NCI-H526 treated with DMSO at 0.1 percent for 48 hours (cell line): Measurements from ENCODE around the gene ATP4A.

Experiments
- DNase-seq: peaks from one replicate; lab custom pipeline; 2025; lab: John Stamatoyannopoulos, UW

ATP4A gene

DNA sequence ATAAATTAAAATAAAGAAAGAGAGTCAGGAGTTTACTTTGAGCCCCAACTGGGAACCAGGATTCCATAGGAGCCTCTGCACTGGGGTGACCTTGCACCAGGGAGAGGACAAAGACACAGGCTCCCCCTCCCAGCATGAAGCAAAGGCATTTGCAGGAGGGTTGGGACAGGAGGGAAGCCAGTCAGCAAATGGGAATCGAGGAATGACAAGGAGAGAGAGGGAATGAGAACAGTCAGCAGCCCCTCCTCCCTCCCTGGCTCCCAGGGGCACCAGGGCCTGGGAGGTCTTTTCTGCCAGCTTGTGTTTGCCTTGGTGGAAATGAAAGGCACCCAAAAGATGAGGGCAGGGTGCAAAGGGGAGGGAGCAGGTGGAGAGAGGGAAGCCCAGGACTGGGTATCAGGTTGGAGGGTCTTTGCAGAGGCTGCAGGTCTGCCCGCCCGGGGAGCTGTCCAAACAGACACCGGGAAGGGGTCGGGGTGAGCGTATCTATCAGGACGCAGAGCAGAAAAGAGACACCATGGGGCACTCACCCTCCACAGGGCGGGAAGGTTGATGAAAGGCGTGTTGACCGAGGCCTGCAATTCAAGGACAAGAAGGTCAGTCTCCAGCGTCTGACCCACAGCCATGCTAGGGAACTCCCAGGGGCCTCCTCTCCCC is 39.1 kb downstream of the ATP4A start:
- DNase-seq: no peak

DNA sequence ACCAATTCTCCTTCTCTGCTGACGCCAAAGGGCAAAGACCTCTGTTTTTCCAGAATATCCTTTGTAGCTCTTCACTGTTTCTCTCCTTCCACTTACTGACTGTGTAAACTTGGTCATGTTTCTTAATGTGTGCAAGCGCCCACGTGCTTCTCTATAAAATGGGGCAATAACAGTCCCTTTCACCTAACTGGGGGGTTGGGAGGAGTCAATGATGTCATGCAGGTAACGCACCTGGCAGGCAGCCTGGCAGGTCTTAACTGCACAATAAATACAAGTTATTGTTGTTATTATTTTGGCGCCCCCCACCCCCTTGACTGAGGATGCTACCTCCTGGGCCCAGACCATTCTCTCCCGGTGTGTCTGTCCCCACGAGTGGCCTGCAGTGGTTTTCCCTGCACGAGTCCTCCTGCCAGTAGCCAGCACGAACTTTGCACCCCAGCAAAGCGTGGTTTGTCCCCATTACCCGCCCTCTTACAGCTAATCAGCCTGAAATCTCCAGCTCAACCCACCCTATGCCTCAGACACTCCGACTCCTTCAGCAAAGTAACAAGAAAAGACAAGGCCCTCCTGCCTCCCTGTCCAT is 40.6 kb downstream of the ATP4A start:
- DNase-seq: no peak

- no peak for DNase-seq
Measured at GRCh38 chr19:35521124-35521743, 42.2 kb downstream of the ATP4A start.

GRCh38 chr19:35519291-35519690 is 44.2 kb downstream of the ATP4A start:
- no peak for DNase-seq

GRCh38 chr19:35518313-35518712 is 45.1 kb downstream of the ATP4A start:
- no peak for DNase-seq

DNA sequence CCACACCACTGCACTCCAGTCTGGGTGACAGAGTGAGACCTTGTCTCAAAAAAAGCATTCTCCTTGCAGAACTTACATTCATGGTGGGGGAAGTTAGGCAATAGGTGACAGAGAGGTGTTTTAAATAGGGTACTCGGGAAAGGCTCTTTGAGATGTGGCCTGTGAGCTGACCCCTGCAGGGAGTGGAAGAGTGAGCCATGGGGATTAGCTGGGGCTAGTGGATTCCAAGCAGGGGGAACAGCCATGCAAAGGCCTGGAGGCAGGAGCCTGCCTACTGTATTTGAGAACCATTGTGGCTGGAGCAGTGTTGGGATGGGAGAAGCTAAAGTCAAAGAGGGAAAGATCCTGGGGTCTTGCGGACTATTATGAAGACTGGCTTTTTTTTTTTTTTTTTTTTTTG is 46.1 kb downstream of the ATP4A start:
- no peak for DNase-seq

DNA sequence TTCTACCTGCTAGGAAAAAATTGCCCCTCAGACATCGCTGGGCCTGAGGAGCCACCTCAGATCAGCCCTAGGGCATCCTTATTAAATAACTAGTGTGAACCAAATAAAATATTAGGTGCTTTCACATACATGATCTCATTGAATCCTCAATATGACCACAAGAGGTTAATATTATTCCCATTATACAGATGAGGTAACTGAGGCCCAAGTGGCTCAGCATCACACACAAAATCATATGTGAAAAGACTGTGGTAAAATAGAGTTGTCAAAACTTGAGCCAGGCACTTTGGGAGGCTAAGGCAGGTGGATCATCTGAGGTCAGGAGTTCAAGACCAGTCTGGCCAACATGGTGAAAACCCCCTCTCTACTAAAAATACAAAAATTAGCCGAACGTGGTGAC is 47.1 kb downstream of the ATP4A start:
- DNase-seq: no peak

DNA sequence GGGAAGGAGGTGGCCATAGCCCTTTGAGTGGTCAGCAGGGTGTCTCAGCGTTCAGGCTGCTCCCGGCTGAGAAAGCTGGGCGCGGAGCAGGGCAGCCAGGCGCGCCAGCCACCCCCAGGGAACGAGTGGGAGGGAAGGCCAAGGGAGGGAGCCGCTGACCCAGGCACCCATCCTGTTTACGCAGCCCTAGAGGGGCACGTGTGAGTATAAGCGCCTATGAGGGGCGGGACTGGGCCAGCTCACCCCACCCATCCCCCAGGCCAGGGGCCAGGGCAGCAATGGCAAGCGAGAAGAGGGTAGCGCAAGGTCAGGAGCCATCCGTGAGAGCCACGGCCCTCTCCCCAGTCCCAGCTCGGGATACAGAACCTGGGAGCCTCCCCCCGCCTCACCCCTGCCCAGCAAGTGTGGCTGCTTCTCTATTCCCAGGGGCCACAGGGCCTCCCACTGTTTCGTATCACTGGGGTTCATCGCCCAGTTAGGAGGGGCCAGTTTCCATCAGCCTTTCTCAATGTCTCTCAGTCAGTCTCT is 49.1 kb downstream of the ATP4A start:
- no peak for DNase-seq

DNA sequence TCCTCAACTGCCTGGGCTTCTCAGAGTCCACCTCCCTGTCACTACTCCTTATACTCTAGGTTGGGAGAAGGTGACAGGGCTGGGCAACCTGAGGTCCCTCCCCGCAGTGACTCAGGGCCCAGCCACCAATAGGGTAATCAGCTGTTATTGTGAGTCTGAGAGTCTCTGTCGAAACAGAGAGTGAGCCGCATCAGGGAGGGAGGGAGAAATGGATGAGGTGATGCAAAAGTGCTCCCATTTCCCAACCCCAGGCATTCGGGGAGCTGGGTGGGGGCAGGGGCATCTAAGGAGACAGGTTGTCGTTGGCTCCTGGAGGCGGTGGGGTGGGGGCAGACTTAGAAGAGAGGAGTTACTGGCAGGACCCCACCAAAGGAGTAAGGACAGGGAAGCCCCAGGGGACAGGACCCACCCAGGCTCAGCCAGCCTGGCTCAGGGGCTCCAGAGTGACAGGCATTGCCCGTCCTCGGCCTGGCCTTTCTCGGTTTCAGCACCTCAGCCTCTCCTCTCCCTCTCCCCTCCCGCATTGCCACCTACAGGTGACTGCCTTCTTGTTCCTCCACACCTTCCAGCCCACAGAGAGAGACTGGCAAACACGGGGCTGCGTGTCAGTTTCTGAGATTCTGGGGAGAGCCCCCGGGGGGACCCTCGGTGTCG is 49.7 kb downstream of the ATP4A start, which contains the start of gene DMKN:
TSS of gene DMKN (minus strand) at position 22 of the 654 bp plus-strand sequence. CDS start 174 bp downstream, outside the sequence.
- DNase-seq: peak; percentile 11

DNA sequence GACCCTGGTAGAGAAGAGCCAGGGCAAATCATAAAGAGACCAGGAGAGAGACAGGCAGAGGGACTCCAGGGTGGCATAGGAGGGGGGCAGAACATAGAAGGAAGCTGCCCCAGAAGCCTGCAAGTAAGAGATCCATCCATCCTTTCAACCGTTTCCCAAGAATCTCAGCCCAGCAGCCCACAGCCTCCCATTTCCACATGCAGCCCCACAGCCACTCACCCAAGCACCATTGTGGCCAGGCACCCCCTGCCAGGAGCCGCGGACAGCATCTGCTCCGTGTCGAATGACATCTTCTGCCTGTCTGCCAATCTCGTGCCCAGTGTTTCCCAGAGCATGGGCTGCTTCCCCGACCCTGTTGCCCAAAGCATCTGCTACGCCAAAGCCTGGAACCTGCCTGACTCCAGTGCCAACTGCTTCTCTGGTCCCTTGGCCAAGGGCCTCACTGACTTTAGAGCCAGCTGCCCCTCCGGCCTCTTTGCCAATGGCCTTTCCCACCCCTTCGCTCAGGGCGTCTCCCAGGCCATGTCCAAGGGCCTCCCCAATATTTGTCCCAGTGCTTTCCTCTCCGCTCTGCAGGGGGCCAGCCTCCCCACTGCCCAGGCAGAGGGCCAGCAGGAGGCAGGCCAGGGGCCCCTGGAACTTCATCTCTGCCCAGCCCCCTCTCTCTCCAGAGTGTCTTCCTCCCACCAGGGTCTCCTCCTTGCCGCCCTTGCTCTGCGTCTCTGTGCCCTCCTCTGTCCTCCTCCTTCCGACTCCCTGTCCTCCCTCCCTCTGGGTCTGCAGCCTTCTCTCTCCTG is 50.4 kb downstream of the ATP4A start:
- DNase-seq: no peak

- DNase-seq: no peak
Measured at GRCh38 chr19:35511337-35511736, 52.1 kb downstream of the ATP4A start.

- DNase-seq: no peak
Measured at GRCh38 chr19:35510626-35510964, 52.9 kb downstream of the ATP4A start.

GRCh38 chr19:35509861-35510625 is 53.4 kb downstream of the ATP4A start:
- DNase-seq: peak; percentile 60

- peak; percentile 34 for DNase-seq
Measured at GRCh38 chr19:35509018-35509652, 54.3 kb downstream of the ATP4A start.

DNA sequence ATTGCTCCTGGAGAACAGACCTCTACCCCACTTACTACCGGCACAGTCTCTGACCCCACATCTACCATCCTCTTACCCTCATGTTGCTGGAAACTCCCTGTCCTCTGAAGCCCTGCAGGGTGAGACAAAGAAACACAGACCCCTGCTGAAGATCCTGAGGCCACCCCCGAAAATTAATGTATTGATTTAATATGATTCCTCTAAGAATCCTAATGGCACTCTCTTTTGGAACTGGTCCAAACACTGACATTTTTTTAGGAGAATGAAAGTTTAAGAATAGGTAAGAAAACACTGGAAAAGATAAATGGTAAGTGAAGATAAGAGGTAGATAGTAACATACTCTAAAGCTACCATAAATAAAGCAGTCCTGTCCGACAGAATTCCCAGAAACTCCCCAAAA is 55.3 kb downstream of the ATP4A start:
- no peak for DNase-seq

GRCh38 chr19:35507561-35507960 is 55.9 kb downstream of the ATP4A start:
- DNase-seq: no peak

DNA sequence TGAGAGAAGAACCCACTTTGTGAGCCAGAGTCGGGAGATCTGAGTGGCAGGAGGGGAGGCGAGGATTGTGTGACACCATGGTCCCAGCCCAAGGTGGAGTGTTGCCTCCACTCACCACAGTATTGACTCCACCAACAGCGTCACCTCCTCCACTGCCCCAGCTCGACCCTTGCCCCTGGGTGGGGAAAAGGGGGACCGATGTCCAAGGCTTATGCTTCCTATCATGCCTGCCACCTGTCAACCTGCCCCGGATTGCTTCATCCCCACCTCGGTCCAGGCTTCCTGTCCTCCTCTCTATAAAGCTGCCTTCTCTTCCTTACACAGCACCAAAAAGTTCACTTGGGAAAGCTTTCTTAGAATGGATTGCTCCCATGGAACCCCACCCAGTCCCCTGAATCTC is 57.4 kb downstream of the ATP4A start:
- DNase-seq: no peak

GRCh38 chr19:35502751-35503150 is 60.7 kb downstream of the ATP4A start:
- DNase-seq: no peak

DNA sequence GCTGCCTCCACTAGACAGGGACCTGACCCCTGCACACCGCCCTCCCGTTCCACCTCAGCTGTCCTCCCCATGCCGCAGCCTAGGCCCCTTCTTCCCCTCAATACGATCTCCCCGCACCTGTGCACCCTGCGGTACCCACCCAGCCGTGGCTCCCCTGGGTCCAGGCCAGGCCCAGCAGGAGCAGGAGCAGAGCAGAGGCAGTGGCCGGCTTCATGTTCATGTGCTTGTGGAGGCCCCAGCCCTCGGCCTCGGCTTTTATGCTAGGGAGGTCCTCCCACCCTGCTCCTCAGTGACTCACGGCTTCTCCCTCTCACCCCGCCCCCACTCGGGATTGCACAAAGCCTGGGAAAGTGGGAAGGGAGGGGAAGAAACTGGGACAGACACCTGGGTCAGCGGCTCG is 61.8 kb downstream of the ATP4A start:
- DNase-seq: no peak

DNA sequence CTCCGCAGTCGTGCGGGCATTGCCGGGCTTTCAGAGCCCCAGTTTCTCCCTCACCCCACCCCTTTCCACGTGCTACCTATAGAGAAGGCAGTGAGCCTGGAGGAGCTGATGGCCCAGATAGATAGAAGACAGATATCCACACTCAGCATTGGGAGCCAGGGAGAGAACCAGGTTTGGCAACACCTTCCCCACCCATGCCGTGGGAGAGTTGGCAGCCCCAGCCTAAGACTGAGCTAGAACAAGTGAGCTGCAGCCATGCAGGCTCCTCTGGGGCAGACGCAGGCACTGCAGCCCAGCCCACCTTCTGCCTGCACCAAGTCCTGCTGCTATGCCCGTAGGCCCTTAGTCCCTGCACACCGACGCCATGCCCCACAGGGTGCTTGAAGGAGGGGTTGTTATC is 62.8 kb downstream of the ATP4A start:
- no peak for DNase-seq
